ENCODE measurements around the gene STAM.

Gene STAM

DNA sequence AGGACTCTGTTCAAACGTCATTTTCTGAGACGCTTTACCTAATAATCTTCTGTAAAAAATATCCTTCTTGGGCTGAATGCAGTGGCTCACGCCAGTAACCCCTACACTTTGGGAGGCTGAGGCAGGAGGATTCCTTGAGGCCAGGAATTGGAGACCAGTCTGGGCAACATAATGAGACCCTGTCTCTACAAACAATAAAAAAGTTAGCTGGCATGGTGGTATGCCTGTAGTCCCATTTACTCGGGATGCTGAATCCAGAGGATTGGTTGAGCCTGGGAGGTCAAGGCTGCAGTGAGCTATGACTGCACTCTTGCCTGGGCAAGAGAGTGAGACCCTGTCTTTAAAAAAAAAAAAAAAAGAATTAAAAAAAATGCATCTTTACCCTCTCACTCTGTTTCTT lies 5.1 kb downstream of the STAM start:
- no peak overlapping the region for H3K4me3 ChIP-seq (ENCODE audit: low read length)
- no peak overlapping the region for H3K9ac ChIP-seq (ENCODE audit: low read length)
- H3K9me2 ChIP-seq (replicated peaks; ENCODE audit: insufficient read depth, low read length) = no peaks in the 10 kb centered on the region
- TF ChIP-seq EZH2 (optimal IDR thresholded peaks at IDR 0.05; ENCODE audit: low read depth, low read length) (no peak), EZH2phosphoT487 (IDR thresholded peaks at IDR 0.05; ENCODE audit: low read length) (no peak), CTCF (IDR thresholded peaks at IDR 0.05; ENCODE audit: low read length) (no peak)
- H3K27ac ChIP-seq (ENCODE audit: low read length) = no peak overlapping the region
- no peak overlapping the region for H3K4me2 ChIP-seq (ENCODE audit: low read depth, low read length)
- peaks cover 13% of the 10 kb centered on the region for H3K4me1 ChIP-seq (ENCODE audit: low read length)
- H4K20me1 ChIP-seq (ENCODE audit: insufficient read depth, low read length) = no peaks in the 10 kb centered on the region
- H3K27me3 ChIP-seq (replicated peaks; ENCODE audit: insufficient read depth, low read length) = no peaks in the 10 kb centered on the region
- H2AFZ ChIP-seq (ENCODE audit: low read length) = no peak overlapping the region
- peaks cover 4% of the 10 kb centered on the region; the same call in 1 of the 2 replicates for H3F3A ChIP-seq (ENCODE audit: insufficient read depth, low read length)
- peaks cover 4% of the 10 kb centered on the region; the same call in 1 of the 2 replicates for H3K36me3 ChIP-seq (replicated peaks; ENCODE audit: insufficient read depth, low read length)
- no peak for DNase-seq
- peaks cover 99% of the 10 kb centered on the region for H3K79me2 ChIP-seq (ENCODE audit: low read length)
- H3K9me3 ChIP-seq (replicated peaks; ENCODE audit: insufficient read depth, low read length) = no peaks in the 10 kb centered on the region

GRCh38 chr10:17649836-17650235 lies 5.9 kb downstream of the STAM start:
- peaks cover 98% of the 10 kb centered on the region for H3K79me2 ChIP-seq (ENCODE audit: low read length)

DNA sequence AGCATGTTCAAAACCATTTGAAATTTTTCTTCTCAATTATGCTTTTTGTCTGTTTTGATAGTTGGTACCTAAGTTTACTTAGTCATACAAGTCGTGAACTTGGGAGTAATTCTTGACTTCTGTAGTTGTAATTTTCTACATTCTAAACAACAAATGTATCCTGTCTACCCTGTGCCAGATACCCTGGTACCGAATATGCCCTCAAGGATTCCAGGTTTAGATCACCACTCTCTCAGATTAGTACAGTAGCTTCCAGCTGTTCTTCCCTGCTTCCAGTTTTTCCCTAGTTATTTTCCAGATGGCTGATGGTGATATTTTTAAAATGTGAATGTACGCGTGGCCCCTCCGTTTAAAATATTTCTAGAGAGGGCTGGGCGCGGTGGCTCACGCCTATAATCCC lies 6.5 kb downstream of the STAM start:
- H3K9me3 ChIP-seq (replicated peaks; ENCODE audit: insufficient read depth, low read length) = no peaks in the 10 kb centered on the region
- no peak overlapping the region for H3K27ac ChIP-seq (ENCODE audit: low read length)
- H3K36me3 ChIP-seq (replicated peaks; ENCODE audit: insufficient read depth, low read length) = peaks cover 4% of the 10 kb centered on the region; the same call in 1 of the 2 replicates
- no peaks in the 10 kb centered on the region for H3F3A ChIP-seq (ENCODE audit: insufficient read depth, low read length)
- H3K4me2 ChIP-seq (ENCODE audit: low read depth, low read length) = no peak overlapping the region
- no peak for DNase-seq
- no peak overlapping the region for H2AFZ ChIP-seq (ENCODE audit: low read length)
- TF ChIP-seq EZH2 (optimal IDR thresholded peaks at IDR 0.05; ENCODE audit: low read depth, low read length) = no peak
- TF ChIP-seq EZH2phosphoT487 (IDR thresholded peaks at IDR 0.05; ENCODE audit: low read length) = no peak
- no peak for TF ChIP-seq CTCF (IDR thresholded peaks at IDR 0.05; ENCODE audit: low read length)
- no peaks in the 10 kb centered on the region for H3K9me2 ChIP-seq (replicated peaks; ENCODE audit: insufficient read depth, low read length)
- H3K4me1 ChIP-seq (ENCODE audit: low read length) = peaks cover 9% of the 10 kb centered on the region
- peaks cover 98% of the 10 kb centered on the region for H3K79me2 ChIP-seq (ENCODE audit: low read length)
- no peaks in the 10 kb centered on the region for H3K27me3 ChIP-seq (replicated peaks; ENCODE audit: insufficient read depth, low read length)
- no peaks in the 10 kb centered on the region for H4K20me1 ChIP-seq (ENCODE audit: insufficient read depth, low read length)
- no peak overlapping the region for H3K4me3 ChIP-seq (ENCODE audit: low read length)
- H3K9ac ChIP-seq (ENCODE audit: low read length) = no peak overlapping the region

More at GRCh38 chr10:17649836-17650235, 5.9 kb downstream of the STAM start:
- H3K9ac ChIP-seq (ENCODE audit: low read length) = no peak overlapping the region
- no peak for DNase-seq
- H3K4me3 ChIP-seq (ENCODE audit: low read length) = no peak overlapping the region
- no peaks in the 10 kb centered on the region for H3K27me3 ChIP-seq (replicated peaks; ENCODE audit: insufficient read depth, low read length)
- no peak for TF ChIP-seq EZH2 (optimal IDR thresholded peaks at IDR 0.05; ENCODE audit: low read depth, low read length)
- TF ChIP-seq EZH2phosphoT487 (IDR thresholded peaks at IDR 0.05; ENCODE audit: low read length) = no peak
- TF ChIP-seq CTCF (IDR thresholded peaks at IDR 0.05; ENCODE audit: low read length) = no peak
- no peaks in the 10 kb centered on the region for H3F3A ChIP-seq (ENCODE audit: insufficient read depth, low read length)
- H3K9me3 ChIP-seq (replicated peaks; ENCODE audit: insufficient read depth, low read length) = no peaks in the 10 kb centered on the region
- H3K9me2 ChIP-seq (replicated peaks; ENCODE audit: insufficient read depth, low read length) = no peaks in the 10 kb centered on the region
- H2AFZ ChIP-seq (ENCODE audit: low read length) = no peak overlapping the region
- peaks cover 4% of the 10 kb centered on the region; the same call in 1 of the 2 replicates for H3K36me3 ChIP-seq (replicated peaks; ENCODE audit: insufficient read depth, low read length)
- peaks cover 13% of the 10 kb centered on the region for H3K4me1 ChIP-seq (ENCODE audit: low read length)
- H3K27ac ChIP-seq (ENCODE audit: low read length) = no peak overlapping the region
- H4K20me1 ChIP-seq (ENCODE audit: insufficient read depth, low read length) = no peaks in the 10 kb centered on the region
- H3K4me2 ChIP-seq (ENCODE audit: low read depth, low read length) = no peak overlapping the region

All from MM.1S (cell line).